Gastrocnemius medialis (tissue), 4 donors: Measurements from ENCODE around the gene MTOR. TPM values are rescaled to one million over a fixed set of nuclear protein-coding genes. Genes with fewer than 3 reads are reported as not detected.
"Not testable (repeated sequence)": the region's sequence is repeated elsewhere in the genome, so short reads cannot be mapped to it uniquely, and the experiment has no call there.

ENCODE experiments used
- ATAC-seq, 2 donors: fragments of 150-250 bp; one replicate each; pipeline ENCODE4 v1.9.1; 2016
- DNase-seq, 2 donors: peaks; one replicate each; pipeline ENCODE4 v3.0.0-alpha.2; 2019
- H3K27ac ChIP-seq, 4 donors: fragments of 200-600 bp; sonication (generic); 1 replicate in 1 of 4; 2 replicates in 3 of 4; pipeline ENCODE4 v1.5.1; 2016 to 2018; ENCODE audit warnings: mild to moderate bottlenecking in 2 of 4, moderate library complexity in 1 of 4
- H3K27me3 ChIP-seq, 3 donors: fragments of 200-600 bp; sonication (generic) in 2 of 3; 1 replicate in 1 of 3; 2 replicates in 2 of 3; pipeline versions ENCODE4 v1.5.1 to v1.6.0; 2016 to 2019; ENCODE audit warnings: mild to moderate bottlenecking in 1 of 3, moderate library complexity in 1 of 3
- H3K36me3 ChIP-seq, 2 donors: fragments of 200-600 bp; sonication (generic) in 1 of 2; one replicate each; pipeline ENCODE4 v1.5.1; 2017 to 2018
- H3K4me1 ChIP-seq, 2 donors: fragments of 200-600 bp; sonication (generic) in 1 of 2; one replicate each; pipeline ENCODE4 v1.5.1; 2016 to 2017; ENCODE audit warnings: mild to moderate bottlenecking in 2 of 2
- H3K4me3 ChIP-seq, 4 donors: fragments of 200-600 bp; sonication (generic) in 3 of 4; 1 replicate in 1 of 4; 2 replicates in 3 of 4; pipeline ENCODE4 v1.5.1; 2016 to 2019; ENCODE audit warnings: mild to moderate bottlenecking in 2 of 4
- H3K9me3 ChIP-seq, 3 donors: fragments of 200-600 bp; sonication (generic) in 2 of 3; 1 replicate in 1 of 3; 2 replicates in 2 of 3; pipeline ENCODE4 v1.5.1; 2016 to 2019
- POLR2A ChIP-seq, 2 donors: fragments of 450-650 bp; IDR thresholded peaks; one replicate each; pipeline ENCODE4 v1.6.1; 2017; ENCODE audit warnings: antibody characterized with exemption in 2 of 2, mild to moderate bottlenecking in 2 of 2, moderate library complexity in 2 of 2
- in situ Hi-C, 4 donors: fragments of 200-750 bp; cut with MboI; loops; one replicate each; pipeline versions ENCODE4 v1.15.0 to v1.8.0; 2017; ENCODE audit warnings: low sequenced_read_pairs in 4 of 4
- intact Hi-C: fragments of 100-400 bp; cut with DNase I; formaldehyde crosslinking; loops from one replicate; pipeline ENCODE4 v1.15.1; 2023; ENCODE audit warnings: low total_unique reads
- total RNA-seq, 4 donors: library from RNA; depleted of rRNA; stranded (reverse); fragments of >200 nt; gene quantifications; one replicate each; pipeline versions ENCODE4 v1.1.0 to v1.2.3, GENCODE V29; 2016
- TF ChIP-seq, protein P1 (sequence below), 5 experiments: fragments of 450-650 bp in 3 of 5; fragments of 200-600 bp in 2 of 5; sonication (generic) in 2 of 5; IDR thresholded peaks in 4 of 5; conservative IDR thresholded peaks in 1 of 5; 1 replicate in 4 of 5; 2 replicates in 1 of 5; pipeline ENCODE4 v1.5.1; 2016 to 2019; ENCODE audit warnings: antibody characterized with exemption in 5 of 5, mild to moderate bottlenecking in 3 of 5, moderate library complexity in 3 of 5

The MTOR gene
- total RNA-seq, result 10 to 100 TPM; 40.7 to 66.3 (median 52.9) TPM

DNA sequence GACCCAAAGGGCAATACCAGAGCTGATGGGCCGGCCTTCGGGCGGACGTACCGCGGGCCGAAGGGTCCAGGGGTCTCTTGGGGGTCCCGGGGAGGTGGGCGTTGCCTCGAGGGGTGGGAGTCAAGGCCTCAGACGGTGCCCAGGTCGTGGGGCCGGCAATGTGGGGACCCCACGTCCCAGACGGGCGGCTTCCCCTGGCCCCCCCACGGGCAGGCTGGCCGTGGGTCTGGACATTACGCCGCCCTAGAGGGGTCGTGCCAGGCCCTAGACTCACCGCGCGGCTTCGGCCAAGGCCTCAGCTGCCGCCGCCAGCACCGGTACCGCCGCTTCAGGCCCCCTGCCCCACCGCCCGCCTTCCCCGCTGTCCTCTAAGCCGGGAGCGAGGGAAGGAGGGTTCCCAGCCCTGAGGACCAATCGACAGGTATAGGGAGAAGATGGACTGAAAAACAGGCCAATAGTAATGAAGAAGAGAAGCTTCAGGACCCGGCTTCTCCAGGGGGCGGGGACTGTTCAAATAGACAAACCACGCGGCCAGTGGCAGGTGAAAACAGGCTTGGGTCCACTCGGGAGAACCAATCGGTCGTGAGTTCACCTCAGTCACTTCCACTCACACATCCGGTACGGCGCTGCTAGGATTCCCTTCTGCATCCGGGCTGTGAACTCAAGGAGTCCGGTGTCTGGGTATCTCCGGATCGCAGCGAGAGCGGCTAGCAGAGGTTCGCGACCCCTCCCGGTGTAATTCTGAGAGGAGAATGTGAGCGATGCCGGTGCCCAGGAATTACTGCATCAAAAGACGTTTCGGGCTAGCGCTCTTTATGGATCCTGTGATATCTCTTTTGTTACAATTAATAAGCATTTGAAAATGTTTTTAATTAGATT, at the start of gene MTOR:
MTOR (minus strand) TSS at position 381 of the 879 bp plus-strand sequence. CDS start 3,142 bp downstream, outside the sequence.
- H3K27ac ChIP-seq, result peak within 1 kb of the TSS; percentile 90 to 94 (median 94)
- H3K9me3 ChIP-seq, result no peaks in the 10 kb centered on the region
- H3K4me3 ChIP-seq, result peak within 1 kb of the TSS; percentile 81 to 100 (median 94)
- H3K4me1 ChIP-seq, result peaks cover 6 to 13% of the 10 kb centered on the region in 2 donors
- TF ChIP-seq, protein P1, sequence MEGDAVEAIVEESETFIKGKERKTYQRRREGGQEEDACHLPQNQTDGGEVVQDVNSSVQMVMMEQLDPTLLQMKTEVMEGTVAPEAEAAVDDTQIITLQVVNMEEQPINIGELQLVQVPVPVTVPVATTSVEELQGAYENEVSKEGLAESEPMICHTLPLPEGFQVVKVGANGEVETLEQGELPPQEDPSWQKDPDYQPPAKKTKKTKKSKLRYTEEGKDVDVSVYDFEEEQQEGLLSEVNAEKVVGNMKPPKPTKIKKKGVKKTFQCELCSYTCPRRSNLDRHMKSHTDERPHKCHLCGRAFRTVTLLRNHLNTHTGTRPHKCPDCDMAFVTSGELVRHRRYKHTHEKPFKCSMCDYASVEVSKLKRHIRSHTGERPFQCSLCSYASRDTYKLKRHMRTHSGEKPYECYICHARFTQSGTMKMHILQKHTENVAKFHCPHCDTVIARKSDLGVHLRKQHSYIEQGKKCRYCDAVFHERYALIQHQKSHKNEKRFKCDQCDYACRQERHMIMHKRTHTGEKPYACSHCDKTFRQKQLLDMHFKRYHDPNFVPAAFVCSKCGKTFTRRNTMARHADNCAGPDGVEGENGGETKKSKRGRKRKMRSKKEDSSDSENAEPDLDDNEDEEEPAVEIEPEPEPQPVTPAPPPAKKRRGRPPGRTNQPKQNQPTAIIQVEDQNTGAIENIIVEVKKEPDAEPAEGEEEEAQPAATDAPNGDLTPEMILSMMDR (IDR thresholded peaks at IDR 0.05 in 4 of 5, conservative IDR thresholded peaks at IDR 0.05 in 1 of 5), result peak in 3 of 5 experiments; percentile 9 to 21 (median 20)
- TF ChIP-seq POLR2A (IDR thresholded peaks at IDR 0.05), result peak; percentile 70 to 80
- peaks cover 0 to 22% of the 10 kb centered on the region in 2 donors for H3K36me3 ChIP-seq
- peak; percentile 99 to 100 for ATAC-seq
- peak; percentile 99 to 100 for DNase-seq
- intact Hi-C loops (loop anchor here (1.0 to 5.0 kb wide), 2 partner anchors 10 to 105 kb away; no protein-coding TSS in a partner anchor), in situ Hi-C loops (no loop called here)
- no peaks in the 10 kb centered on the region for H3K27me3 ChIP-seq

DNA sequence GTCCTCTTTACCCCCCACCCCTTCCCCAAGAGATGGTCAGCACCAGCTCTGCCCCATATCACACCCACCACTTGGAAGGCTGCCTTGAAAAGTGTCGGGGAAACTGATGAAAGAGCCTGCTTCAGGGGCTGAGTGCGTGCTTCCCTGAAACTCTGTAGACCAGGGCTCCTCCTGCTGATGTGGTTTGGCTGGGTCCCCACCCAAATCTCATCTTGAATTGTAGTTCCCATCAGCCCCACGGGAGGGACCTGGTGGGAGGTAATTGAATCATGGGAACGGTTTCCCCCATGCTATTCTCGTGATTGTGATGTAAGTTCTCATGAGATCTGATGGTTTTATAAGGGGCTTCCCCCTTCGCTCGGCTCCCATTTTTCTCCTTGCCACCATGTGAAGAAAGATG, 47.0 kb upstream of the MTOR start:
- Histone ChIP-seq H3K27me3 (no peaks in the 10 kb centered on the region), H3K9me3 (no peaks in the 10 kb centered on the region), H3K36me3 (no peaks in the 10 kb centered on the region), H3K27ac (no peak overlapping the region), H3K4me1 (no peaks in the 10 kb centered on the region), H3K4me3 (no peak overlapping the region)
- intact Hi-C loops (no loop called here), in situ Hi-C loops (loop anchor here in 1 of 4 donors (25.0 kb wide), 1 partner anchor 328 kb away; no protein-coding TSS in a partner anchor)
- TF ChIP-seq, protein P1 (IDR thresholded peaks at IDR 0.05 in 4 of 5, conservative IDR thresholded peaks at IDR 0.05 in 1 of 5), result no peak
- no peak for TF ChIP-seq POLR2A (IDR thresholded peaks at IDR 0.05)
- ATAC-seq (no peak), DNase-seq (no peak)

DNA sequence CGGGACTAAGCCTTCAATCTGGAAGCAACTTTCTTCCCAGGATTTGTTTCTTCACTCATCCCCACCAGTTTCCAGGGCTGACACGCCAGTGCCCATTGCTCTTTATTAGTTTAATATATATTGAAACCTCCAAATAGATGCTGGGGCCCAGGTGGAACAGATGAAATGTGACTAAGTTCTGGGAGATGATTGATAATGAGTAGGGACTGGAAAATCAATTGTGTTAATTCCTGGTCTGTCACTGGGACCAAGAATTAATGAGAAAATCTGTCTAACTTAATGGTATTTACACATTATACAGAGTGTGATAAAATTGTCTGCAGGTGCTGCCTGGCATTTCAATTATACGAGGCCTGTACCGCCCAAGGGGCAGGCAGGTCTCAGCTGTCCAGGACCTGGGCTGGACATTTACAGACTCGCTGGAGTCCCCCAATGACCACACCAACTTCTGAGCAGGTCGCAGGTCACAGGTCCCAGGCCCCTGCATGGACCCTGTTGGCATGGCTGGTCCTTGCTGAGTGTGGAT, 46.4 kb upstream of the MTOR start:
- Histone ChIP-seq H3K27ac (no peak overlapping the region), H3K9me3 (no peaks in the 10 kb centered on the region), H3K36me3 (no peaks in the 10 kb centered on the region), H3K4me1 (no peaks in the 10 kb centered on the region), H3K4me3 (no peak overlapping the region), H3K27me3 (no peaks in the 10 kb centered on the region)
- DNase-seq (no peak), ATAC-seq (no peak)
- intact Hi-C loops (no loop called here), in situ Hi-C loops (loop anchor here in 1 of 4 donors (25.0 kb wide), 1 partner anchor 329 kb away; no protein-coding TSS in a partner anchor)
- TF ChIP-seq, protein P1 (IDR thresholded peaks at IDR 0.05 in 4 of 5, conservative IDR thresholded peaks at IDR 0.05 in 1 of 5), result no peak
- TF ChIP-seq POLR2A (IDR thresholded peaks at IDR 0.05), result no peak

DNA sequence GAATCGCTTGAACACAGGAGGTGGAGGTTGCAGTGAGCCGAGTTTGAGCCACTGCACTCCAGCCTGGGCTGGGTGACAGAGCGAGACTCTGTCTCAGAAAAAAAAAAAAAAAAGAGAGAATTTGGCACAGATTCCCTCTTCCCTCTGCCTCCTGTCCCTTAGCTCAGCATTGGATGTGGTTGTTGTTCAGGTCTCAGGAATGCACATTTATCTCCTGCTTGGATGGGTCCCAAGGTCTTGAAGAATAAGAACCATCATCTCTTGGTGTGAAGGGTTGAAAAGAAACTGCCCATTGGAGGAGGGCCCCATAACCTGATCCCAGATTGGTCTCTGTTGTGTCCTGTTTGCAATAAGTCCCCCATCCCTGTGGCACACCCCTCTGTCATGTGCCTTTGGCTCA, 45.5 kb upstream of the MTOR start:
- TF ChIP-seq POLR2A (IDR thresholded peaks at IDR 0.05), result no peak
- TF ChIP-seq, protein P1 (IDR thresholded peaks at IDR 0.05 in 4 of 5, conservative IDR thresholded peaks at IDR 0.05 in 1 of 5), result no peak
- ATAC-seq, result no peak
- Histone ChIP-seq H3K9me3 (no peaks in the 10 kb centered on the region), H3K4me1 (no peaks in the 10 kb centered on the region), H3K27me3 (no peaks in the 10 kb centered on the region), H3K27ac (no peak overlapping the region), H3K36me3 (no peaks in the 10 kb centered on the region), H3K4me3 (no peak overlapping the region)
- intact Hi-C loops, result no loop called here
- in situ Hi-C loops, result loop anchor here in 1 of 4 donors (25.0 kb wide), 1 partner anchor 329 kb away; no protein-coding TSS in a partner anchor
- no peak for DNase-seq

DNA sequence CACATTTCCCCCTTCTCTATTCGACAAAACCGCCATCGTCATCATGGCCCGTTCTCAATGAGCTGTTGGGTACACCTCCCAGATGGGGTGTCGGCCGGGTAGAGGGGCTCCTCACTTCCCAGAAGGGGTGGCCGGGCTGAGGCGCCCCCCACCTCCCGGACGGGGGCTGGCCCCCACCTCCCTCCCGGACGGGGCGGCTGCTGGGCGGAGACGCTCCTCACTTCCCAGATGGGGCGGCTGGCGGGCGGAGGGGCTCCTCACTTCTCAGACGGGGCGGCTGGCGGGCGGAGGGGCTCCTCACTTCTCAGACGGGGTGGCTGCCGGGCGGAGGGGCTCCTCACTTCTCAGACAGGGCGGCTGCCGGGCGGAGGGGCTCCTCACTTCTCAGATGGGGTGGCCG, 43.2 kb upstream of the MTOR start:
- H3K9me3 ChIP-seq, H3K27ac ChIP-seq, H3K36me3 ChIP-seq, ATAC-seq, H3K27me3 ChIP-seq, H3K4me1 ChIP-seq, intact Hi-C loops, DNase-seq, H3K4me3 ChIP-seq: not testable (repeated sequence)
- in situ Hi-C loops, result loop anchor here in 1 of 4 donors (25.0 kb wide), 1 partner anchor 332 kb away; no protein-coding TSS in a partner anchor
